Fibroblast of pulmonary artery (primary cell): ENCODE measurements around the gene KRTAP15-1.
A peak's percentile ranks its signal among the peaks of the same experiment; 100 is the strongest.

Experiments used
- DNase-seq: peaks from one replicate; pipeline ENCODE4 v3.0.0-alpha.2; 2010; ENCODE audit warnings: low read depth
- H3K4me3 ChIP-seq: replicated peaks from 2 replicates; pipeline ENCODE4 v1.5.1; 2011; ENCODE audit warnings: low read depth, mild to moderate bottlenecking, control low read depth, low read length, moderate library complexity
- CTCF ChIP-seq: IDR thresholded peaks from 2 replicates; pipeline ENCODE4 v1.5.1; 2011; ENCODE audit warnings: mild to moderate bottlenecking, control low read depth, low read length, inconsistent platforms; ENCODE audit errors: missing control alignments

Gene KRTAP15-1

DNA sequence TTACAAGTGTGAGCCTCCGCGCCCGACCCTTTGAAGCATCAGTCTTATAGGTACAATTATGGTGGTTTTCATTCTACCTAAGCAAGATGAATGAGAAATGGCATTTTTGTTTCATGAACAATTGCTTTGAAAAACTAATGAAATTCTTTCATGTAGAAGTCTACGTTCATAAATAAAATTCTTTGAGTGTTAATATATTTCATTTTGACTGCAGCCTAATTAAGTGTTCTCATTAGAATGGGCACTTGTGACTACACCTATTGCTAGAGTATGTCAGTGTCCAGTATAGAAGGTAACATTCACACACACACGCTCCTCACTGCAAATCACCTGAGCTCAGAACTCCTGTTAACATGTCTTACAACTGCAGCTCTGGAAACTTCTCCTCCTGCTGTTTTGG lies at the start of gene KRTAP15-1:
Gene KRTAP15-1, plus strand, starts transcription at position 301 of the 400 bp plus-strand sequence. Its CDS starts 53 bp downstream, at position 354.
- no peak within 1 kb of the TSS for H3K4me3 ChIP-seq
- no peak for TF ChIP-seq CTCF
- no peak for DNase-seq

- DNase-seq: no peak
- TF ChIP-seq CTCF: no peak
- H3K4me3 ChIP-seq: no peak overlapping the region
These were observed 48.5 kb upstream of the KRTAP15-1 start for GRCh38 chr21:30391492-30392025.

- TF ChIP-seq CTCF: no peak
- DNase-seq: no peak
- no peak within 1 kb of the TSS for H3K4me3 ChIP-seq
These were observed 44.3 kb upstream of the KRTAP15-1 start, which contains the start of gene KRTAP13-1 for GRCh38 chr21:30395731-30396130. Gene KRTAP13-1, plus strand, starts transcription at chr21:30396031. Its CDS starts 56 bp downstream, at chr21:30396087.

GRCh38 chr21:30408782-30409494 lies 31.1 kb upstream of the KRTAP15-1 start:
- peak; percentile 40 for TF ChIP-seq CTCF
- peak; percentile 74 for DNase-seq
- H3K4me3 ChIP-seq: no peak overlapping the region

GRCh38 chr21:30415993-30416392 lies 24.1 kb upstream of the KRTAP15-1 start:
- no peak overlapping the region for H3K4me3 ChIP-seq
- DNase-seq: no peak
- TF ChIP-seq CTCF: no peak

DNA sequence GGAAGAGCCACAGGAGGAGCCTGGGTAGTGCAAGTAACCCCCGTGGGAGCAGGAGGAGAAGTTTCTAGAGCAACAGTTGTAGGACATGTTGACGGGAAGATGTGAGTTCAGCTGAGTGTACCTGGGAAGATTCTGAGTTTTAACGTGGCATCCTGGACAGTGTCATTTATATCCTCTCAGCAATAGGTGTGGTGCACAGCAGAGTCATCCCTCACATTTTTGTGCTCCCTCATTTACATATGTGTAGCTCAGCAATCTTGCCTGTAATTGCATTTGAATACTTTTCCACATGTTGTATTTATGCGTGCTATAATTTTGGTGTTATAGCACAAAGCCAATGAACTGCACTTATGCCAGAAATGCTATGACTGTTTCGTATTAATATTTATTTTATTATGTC lies 14.2 kb upstream of the KRTAP15-1 start, which contains the start of gene KRTAP13-3:
Gene KRTAP13-3, minus strand, starts transcription at position 101 of the 400 bp plus-strand sequence. Its CDS starts 14 bp downstream, at position 87.
- TF ChIP-seq CTCF: no peak
- H3K4me3 ChIP-seq: no peak within 1 kb of the TSS
- no peak for DNase-seq
